ENCODE measurements around the gene NHSL2. TPM values are rescaled to one million over a fixed set of nuclear protein-coding genes. Genes with fewer than 3 reads are reported as not detected.

Gene NHSL2
- total RNA-seq, 1 experiment from 2014 or later: 0.07 TPM

- Histone ChIP-seq H4K20me1 (ENCODE audit: low read length) (no peaks in the 10 kb centered on the region), H3K9ac (ENCODE audit: low read length) (no peak overlapping the region), H3K9me3 (ENCODE audit: low read length) (no peaks in the 10 kb centered on the region), H3K4me2 (ENCODE audit: low read length) (no peak overlapping the region), H3K4me1 (ENCODE audit: insufficient read depth, low read length) (no peaks in the 10 kb centered on the region), H2AFZ (ENCODE audit: low read length) (no peak overlapping the region), H3K9me2 (replicated peaks; ENCODE audit: low read length) (no peaks in the 10 kb centered on the region), H3K27me3 (ENCODE audit: low read length) (peaks cover 2% of the 10 kb centered on the region; the same call in 1 of the 2 replicates), H3K79me2 (ENCODE audit: low read length) (no peaks in the 10 kb centered on the region), H3F3A (ENCODE audit: low read length, unreplicated experiment) (no peaks in the 10 kb centered on the region), H3K27ac (ENCODE audit: low read length) (no peak overlapping the region), H3K36me3 (ENCODE audit: low read depth, low read length) (no peaks in the 10 kb centered on the region), H3K4me3 (ENCODE audit: low read length) (no peak overlapping the region)
- DNase-seq (no peak), ATAC-seq (no peak)
- TF ChIP-seq CTCF (conservative IDR thresholded peaks at IDR 0.05; ENCODE audit: low read depth, low read length) (no peak), EZH2 (IDR thresholded peaks at IDR 0.05; ENCODE audit: low read length, unreplicated experiment) (no peak), EZH2phosphoT487 (IDR thresholded peaks at IDR 0.05; ENCODE audit: borderline replicate concordance, low read length) (no peak)
- CTCF ChIA-PET: no interaction called here
- intact Hi-C loops (cut with micrococcal nuclease): no loop called here
- BruUV-seq (replicated peaks): no TSS peak
- POLR2A ChIA-PET (ENCODE audit: unreplicated experiment): interaction anchor here (0.5 kb wide), 1 partner anchor 694 kb away, joined by 7 read pairs; the partner anchor contains the start of gene TAF1
Observed at GRCh38 chrX:72060196-72060920, 149.7 kb downstream of the NHSL2 start.

- Histone ChIP-seq H3K9me2 (replicated peaks; ENCODE audit: low read length) (no peaks in the 10 kb centered on the region), H4K20me1 (ENCODE audit: low read length) (no peaks in the 10 kb centered on the region), H3K27me3 (ENCODE audit: low read length) (no peaks in the 10 kb centered on the region), H2AFZ (ENCODE audit: low read length) (no peak overlapping the region), H3K9ac (ENCODE audit: low read length) (no peak overlapping the region), H3K4me1 (ENCODE audit: insufficient read depth, low read length) (no peaks in the 10 kb centered on the region), H3K27ac (ENCODE audit: low read length) (no peak overlapping the region), H3K79me2 (ENCODE audit: low read length) (no peaks in the 10 kb centered on the region), H3K4me2 (ENCODE audit: low read length) (no peak overlapping the region), H3K4me3 (ENCODE audit: low read length) (no peak overlapping the region), H3K36me3 (ENCODE audit: low read depth, low read length) (no peaks in the 10 kb centered on the region), H3F3A (ENCODE audit: low read length, unreplicated experiment) (no peaks in the 10 kb centered on the region), H3K9me3 (ENCODE audit: low read length) (no peaks in the 10 kb centered on the region)
- ChIA-PET CTCF (no interaction called here), POLR2A (ENCODE audit: unreplicated experiment) (no interaction called here)
- no peak for TF ChIP-seq EZH2phosphoT487 (IDR thresholded peaks at IDR 0.05; ENCODE audit: borderline replicate concordance, low read length)
- TF ChIP-seq EZH2 (IDR thresholded peaks at IDR 0.05; ENCODE audit: low read length, unreplicated experiment): no peak
- TF ChIP-seq CTCF (conservative IDR thresholded peaks at IDR 0.05; ENCODE audit: low read depth, low read length): no peak
- BruUV-seq (replicated peaks): no TSS peak
- DNase-seq (no peak), ATAC-seq (no peak)
- intact Hi-C loops (cut with micrococcal nuclease): no loop called here
Observed at GRCh38 chrX:72060921-72061490, 150.4 kb downstream of the NHSL2 start.

GRCh38 chrX:72062916-72063315 is 152.3 kb downstream of the NHSL2 start:
- Histone ChIP-seq H3K27me3 (ENCODE audit: low read length) (0 out of 2 replicates have a peak, but pooled peaks cover 4% of the 10 kb centered on the region), H3K9me2 (replicated peaks; ENCODE audit: low read length) (no peaks in the 10 kb centered on the region), H3K4me2 (ENCODE audit: low read length) (no peak overlapping the region), H2AFZ (ENCODE audit: low read length) (no peak overlapping the region), H3K36me3 (ENCODE audit: low read depth, low read length) (no peaks in the 10 kb centered on the region), H4K20me1 (ENCODE audit: low read length) (no peaks in the 10 kb centered on the region), H3K4me1 (ENCODE audit: insufficient read depth, low read length) (no peaks in the 10 kb centered on the region), H3K9ac (ENCODE audit: low read length) (no peak overlapping the region), H3K27ac (ENCODE audit: low read length) (no peak overlapping the region), H3K9me3 (ENCODE audit: low read length) (no peaks in the 10 kb centered on the region), H3F3A (ENCODE audit: low read length, unreplicated experiment) (no peaks in the 10 kb centered on the region), H3K4me3 (ENCODE audit: low read length) (no peak overlapping the region), H3K79me2 (ENCODE audit: low read length) (no peaks in the 10 kb centered on the region)
- intact Hi-C loops (cut with micrococcal nuclease): no loop called here
- DNase-seq (no peak), ATAC-seq (no peak)
- CTCF ChIA-PET: no interaction called here
- POLR2A ChIA-PET (ENCODE audit: unreplicated experiment): no interaction called here
- no TSS peak for BruUV-seq (replicated peaks)
- TF ChIP-seq CTCF (conservative IDR thresholded peaks at IDR 0.05; ENCODE audit: low read depth, low read length): no peak
